CD4-positive, alpha-beta T cell (primary cell): ENCODE results near the gene ATXN1. TPM values are rescaled to one million over a fixed set of nuclear protein-coding genes. Genes with fewer than 3 reads are reported as not detected.
"Not testable (repeated sequence)": the region's sequence is repeated elsewhere in the genome, so short reads cannot be mapped to it uniquely, and the experiment has no call there.

Experiments used
- ATAC-seq: fragments of 200-7000 bp; cut with Tn5 transposase; one replicate; pipeline ENCODE4 v1.10.0; 2022; ENCODE audit warnings: mild to moderate bottlenecking; ENCODE audit not compliant: poor library complexity
- CTCF ChIA-PET: fragments of 350-600 bp; sonication (Branson Sonifier 250); formaldehyde crosslinking; loops from one replicate; lab custom pipeline; 2021; ENCODE audit warnings: antibody characterized with exemption, inconsistent platforms; lab: Charles Lee
- POLR2A ChIA-PET: fragments of 350-600 bp; sonication (Branson Sonifier 250); formaldehyde crosslinking; loops from one replicate; lab custom pipeline; 2021; ENCODE audit warnings: antibody characterized with exemption, inconsistent platforms; lab: Charles Lee
- DNase-seq, 14 experiments: peaks; one replicate each; pipeline ENCODE4 v3.0.0-alpha.2; 2013 to 2020; ENCODE audit warnings: mixed read lengths in 2 of 14
- H3K27ac ChIP-seq, 2 donors: one replicate each; pipeline versions ENCODE4 v1.5.1 to v1.7.0; 2013; ENCODE audit warnings: low read length in 2 of 2, low read depth in 1 of 2, mild to moderate bottlenecking in 1 of 2
- H3K27me3 ChIP-seq, 2 experiments: 1 replicate in 1 of 2; 2 replicates in 1 of 2; pipeline versions ENCODE4 v1.6.1 to v1.7.0; 2013; ENCODE audit warnings: low read length in 2 of 2, control low read depth in 1 of 2, mild to moderate bottlenecking in 1 of 2, moderate library complexity in 1 of 2; ENCODE audit not compliant: insufficient read depth in 2 of 2, control insufficient read depth in 1 of 2
- H3K36me3 ChIP-seq: one replicate; pipeline ENCODE4 v1.6.1; 2013; ENCODE audit warnings: low read length, control low read depth; ENCODE audit not compliant: insufficient read depth
- H3K4me1 ChIP-seq: one replicate; pipeline ENCODE4 v1.6.1; 2013; ENCODE audit warnings: low read length, control low read depth; ENCODE audit not compliant: insufficient read depth
- H3K4me3 ChIP-seq: one replicate; pipeline ENCODE4 v1.5.1; 2013; ENCODE audit warnings: mild to moderate bottlenecking, low read length, moderate library complexity
- H3K9me3 ChIP-seq, 2 experiments: 1 replicate in 1 of 2; 2 replicates in 1 of 2; pipeline versions ENCODE4 v1.6.1 to v1.7.0; 2013; ENCODE audit warnings: low read length in 2 of 2, mild to moderate bottlenecking in 2 of 2, control low read depth in 1 of 2, moderate library complexity in 1 of 2; ENCODE audit not compliant: control insufficient read depth in 1 of 2, insufficient read depth in 1 of 2
- H3K27ac Mint-ChIP-seq: one replicate; pipeline ENCODE4 v1.8.0; 2020; ENCODE audit warnings: mixed read lengths
- H3K27me3 Mint-ChIP-seq: one replicate; pipeline ENCODE4 v1.8.0; 2021; ENCODE audit warnings: mixed read lengths
- H3K36me3 Mint-ChIP-seq: one replicate; pipeline ENCODE4 v1.8.0; 2021; ENCODE audit warnings: low read depth, mixed read lengths
- H3K4me1 Mint-ChIP-seq: one replicate; pipeline ENCODE4 v1.8.0; 2021; ENCODE audit warnings: low read depth, mixed read lengths
- H3K4me3 Mint-ChIP-seq: one replicate; pipeline ENCODE4 v1.8.0; 2020; ENCODE audit warnings: mild to moderate bottlenecking, mixed read lengths
- H3K9me3 Mint-ChIP-seq: one replicate; pipeline ENCODE4 v1.8.0; 2020; ENCODE audit warnings: mixed read lengths
- CTCF ChIP-seq: fragments of 200-600 bp; IDR thresholded peaks from one replicate; pipeline ENCODE4 v1.8.0; 2022; ENCODE audit warnings: antibody characterized with exemption, mild to moderate bottlenecking
- intact Hi-C, 2 experiments: fragments of 100-400 bp; cut with DNase I in 1 of 2; cut with micrococcal nuclease in 1 of 2; formaldehyde crosslinking; loops; one replicate each; pipeline versions ENCODE4 v1.15.1 to v1.9.0; 2023 to 2025; cut with DNase I, micrococcal nuclease
- total RNA-seq, 174 experiments: library from RNA in 2 of 174; stranded (reverse) in 2 of 174; gene quantifications; one replicate each; pipeline ENCODE4 v1.2.3 and lab custom pipeline; 2021 to 2026

The ATXN1 gene
- total RNA-seq, 2 experiments from 2014 or later = 74.2 to 76.7 TPM

- H3K27me3 Mint-ChIP-seq = no peaks in the 10 kb centered on the region
- H3K27ac Mint-ChIP-seq = no peak overlapping the region
- Histone ChIP-seq H3K36me3 (peaks cover 10% of the 10 kb centered on the region), H3K27ac (no peak overlapping the region), H3K9me3 (no peaks in the 10 kb centered on the region), H3K27me3 (no peaks in the 10 kb centered on the region), H3K4me1 (no peaks in the 10 kb centered on the region), H3K4me3 (no peak overlapping the region)
- no peaks in the 10 kb centered on the region for H3K4me1 Mint-ChIP-seq
- no peaks in the 10 kb centered on the region for H3K36me3 Mint-ChIP-seq
- H3K4me3 Mint-ChIP-seq = no peak overlapping the region
- no peak for ATAC-seq
- POLR2A ChIA-PET = no interaction called here
- intact Hi-C loops = no loop called here
- no peak for DNase-seq
- no peaks in the 10 kb centered on the region for H3K9me3 Mint-ChIP-seq
- no peak for TF ChIP-seq CTCF
- CTCF ChIA-PET = no interaction called here
Measured at GRCh38 chr6:16392010-16392409, 369.2 kb downstream of the ATXN1 start.

GRCh38 chr6:16391451-16391912 is 369.8 kb downstream of the ATXN1 start:
- H3K27ac Mint-ChIP-seq = no peak overlapping the region
- DNase-seq = no peak
- intact Hi-C loops = no loop called here
- no peaks in the 10 kb centered on the region for H3K9me3 Mint-ChIP-seq
- ATAC-seq = no peak
- no peak overlapping the region for H3K4me3 Mint-ChIP-seq
- H3K4me1 Mint-ChIP-seq = no peaks in the 10 kb centered on the region
- H3K4me1 ChIP-seq = no peaks in the 10 kb centered on the region
- ChIA-PET POLR2A (no interaction called here), CTCF (interaction anchor here (0.6 kb wide), 1 partner anchor 103 kb away, joined by 3 read pairs; no protein-coding TSS in a partner anchor)
- no peak overlapping the region for H3K27ac ChIP-seq
- H3K36me3 Mint-ChIP-seq = no peaks in the 10 kb centered on the region
- no peak for TF ChIP-seq CTCF
- H3K27me3 Mint-ChIP-seq = no peaks in the 10 kb centered on the region
- peaks cover 10% of the 10 kb centered on the region for H3K36me3 ChIP-seq
- no peak overlapping the region for H3K4me3 ChIP-seq
- H3K9me3 ChIP-seq = no peaks in the 10 kb centered on the region
- H3K27me3 ChIP-seq = no peaks in the 10 kb centered on the region

- H3K9me3 Mint-ChIP-seq, H3K27me3 Mint-ChIP-seq, DNase-seq, H3K4me3 ChIP-seq, H3K4me3 Mint-ChIP-seq, ATAC-seq, H3K27me3 ChIP-seq, H3K36me3 Mint-ChIP-seq, H3K9me3 ChIP-seq, H3K27ac ChIP-seq, POLR2A ChIA-PET, H3K4me1 Mint-ChIP-seq, H3K4me1 ChIP-seq, intact Hi-C loops, H3K27ac Mint-ChIP-seq: not testable (repeated sequence)
- peaks cover 10% of the 10 kb centered on the region for H3K36me3 ChIP-seq
- CTCF ChIA-PET = interaction anchor here (0.6 kb wide), 1 partner anchor 102 kb away, joined by 3 read pairs; no protein-coding TSS in a partner anchor
Measured at GRCh38 chr6:16390909-16391450, 370.3 kb downstream of the ATXN1 start.

- intact Hi-C loops = no loop called here
- Mint-ChIP-seq H3K27ac (no peak overlapping the region), H3K9me3 (no peaks in the 10 kb centered on the region), H3K4me3 (no peak overlapping the region), H3K4me1 (no peaks in the 10 kb centered on the region), H3K27me3 (no peaks in the 10 kb centered on the region), H3K36me3 (no peaks in the 10 kb centered on the region)
- ATAC-seq (no peak), DNase-seq (no peak)
- Histone ChIP-seq H3K4me1 (no peaks in the 10 kb centered on the region), H3K9me3 (no peaks in the 10 kb centered on the region), H3K27ac (no peak overlapping the region), H3K27me3 (no peaks in the 10 kb centered on the region), H3K36me3 (peaks cover 10% of the 10 kb centered on the region), H3K4me3 (no peak overlapping the region)
- POLR2A ChIA-PET = no interaction called here
- no peak for TF ChIP-seq CTCF
- CTCF ChIA-PET = interaction anchor here (0.8 kb wide), 1 partner anchor 20 kb away, joined by 3 read pairs; no protein-coding TSS in a partner anchor
Measured at GRCh38 chr6:16389642-16390041, 371.6 kb downstream of the ATXN1 start.
